ENCODE data around the gene RBM43.
A peak's percentile ranks its signal among the peaks of the same experiment; 100 is the strongest.

Gene RBM43

GRCh38 chr2:151206446-151206968, 55.2 kb downstream of the RBM43 start:
- DNase-seq: no peak

GRCh38 chr2:151205571-151205970, 56.1 kb downstream of the RBM43 start:
- DNase-seq: no peak

- no peak for DNase-seq
Measured at GRCh38 chr2:151204756-151205155, 56.9 kb downstream of the RBM43 start.

GRCh38 chr2:151200844-151201243, 60.8 kb downstream of the RBM43 start:
- DNase-seq: no peak

- no peak for DNase-seq
Measured at GRCh38 chr2:151200277-151200676, 61.4 kb downstream of the RBM43 start.

- DNase-seq: peak; percentile 9
Measured at GRCh38 chr2:151198645-151199044, 63.0 kb downstream of the RBM43 start.
